DOHH2 (cell line): Measurements from ENCODE around the gene DNAH5.

Experiments
- H3F3A ChIP-seq: fragments of 200-600 bp; sonication (generic), shearing (Covaris generic); 2 replicates; pipeline ENCODE4 v1.6.0; 2016; ENCODE audit warnings: antibody characterized with exemption, mild to moderate bottlenecking; ENCODE audit not compliant: control insufficient read depth, insufficient read depth
- H3K27ac ChIP-seq: fragments of 200-600 bp; sonication (generic); 2 replicates; pipeline ENCODE4 v1.5.1; 2014; ENCODE audit warnings: low read depth, mild to moderate bottlenecking, low read length, moderate library complexity
- H3K27me3 ChIP-seq: fragments of 200-600 bp; sonication (generic); 2 replicates; pipeline ENCODE4 v1.6.1; 2014; ENCODE audit warnings: mild to moderate bottlenecking, low read length, mixed read lengths; ENCODE audit not compliant: control insufficient read depth
- H3K36me3 ChIP-seq: fragments of 200-600 bp; sonication (generic); 2 replicates; pipeline ENCODE4 v1.6.1; 2014; ENCODE audit warnings: mild to moderate bottlenecking, low read length, moderate library complexity, mixed read lengths; ENCODE audit not compliant: control insufficient read depth
- H3K4me1 ChIP-seq: fragments of 200-600 bp; sonication (generic); 2 replicates; pipeline ENCODE4 v1.6.1; 2014; ENCODE audit warnings: mild to moderate bottlenecking, low read length, mixed read lengths; ENCODE audit not compliant: control insufficient read depth
- H3K4me2 ChIP-seq: fragments of 200-600 bp; sonication (generic); 2 replicates; pipeline ENCODE4 v1.6.0; 2014; ENCODE audit warnings: mild to moderate bottlenecking, low read length, moderate library complexity
- H3K4me3 ChIP-seq: fragments of 200-600 bp; sonication (generic); 2 replicates; pipeline ENCODE4 v1.5.1; 2014; ENCODE audit warnings: mild to moderate bottlenecking, low read length, mixed read lengths
- H3K79me2 ChIP-seq: fragments of 200-600 bp; sonication (generic); 2 replicates; pipeline ENCODE4 v1.6.1; 2014; ENCODE audit warnings: mild to moderate bottlenecking, low read length, mixed read lengths; ENCODE audit not compliant: control insufficient read depth
- H3K9me2 ChIP-seq: fragments of 200-600 bp; sonication (generic); replicated peaks from 2 replicates; pipeline ENCODE4 v1.6.1; 2014; ENCODE audit warnings: mild to moderate bottlenecking, low read length, mixed read lengths; ENCODE audit not compliant: control insufficient read depth
- H3K9me3 ChIP-seq: fragments of 200-600 bp; sonication (generic); 2 replicates; pipeline ENCODE4 v1.6.1; 2014; ENCODE audit warnings: antibody characterized with exemption, low read length, mixed read lengths; ENCODE audit not compliant: control insufficient read depth, insufficient read depth
- H4K20me1 ChIP-seq: fragments of 200-600 bp; sonication (generic); 2 replicates; pipeline ENCODE4 v1.6.0; 2014; ENCODE audit warnings: low read depth, mild to moderate bottlenecking, antibody characterized with exemption, low read length, moderate library complexity; ENCODE audit not compliant: control insufficient read depth, insufficient read depth
- CTCF ChIP-seq: fragments of 200-600 bp; sonication (generic); IDR thresholded peaks from one replicate; pipeline ENCODE4 v1.5.1; 2014; ENCODE audit warnings: antibody characterized with exemption, mild to moderate bottlenecking, low read depth, low read length; ENCODE audit not compliant: poor library complexity, severe bottlenecking
- EZH2phosphoT487 ChIP-seq: fragments of 200-600 bp; sonication (generic); IDR thresholded peaks from 2 replicates; pipeline ENCODE4 v1.6.1; 2017; ENCODE audit warnings: borderline replicate concordance, mild to moderate bottlenecking, antibody characterized with exemption, low read length, moderate library complexity, mixed read lengths

The DNAH5 gene

GRCh38 chr5:13731121-13731628, 213.3 kb downstream of the DNAH5 start:
- Histone ChIP-seq H3K27ac (no peak overlapping the region), H3K9me3 (no peaks in the 10 kb centered on the region), H3K4me2 (no peak overlapping the region)

GRCh38 chr5:13708906-13709305, 235.6 kb downstream of the DNAH5 start:
- Histone ChIP-seq H3F3A (no peaks in the 10 kb centered on the region), H3K9me2 (no peaks in the 10 kb centered on the region), H3K36me3 (no peaks in the 10 kb centered on the region), H3K27ac (no peak overlapping the region), H3K79me2 (no peaks in the 10 kb centered on the region), H3K4me3 (no peak overlapping the region), H3K4me1 (no peaks in the 10 kb centered on the region), H3K27me3 (no peaks in the 10 kb centered on the region), H3K4me2 (no peak overlapping the region), H3K9me3 (no peaks in the 10 kb centered on the region), H4K20me1 (no peaks in the 10 kb centered on the region)
- TF ChIP-seq EZH2phosphoT487 (no peak), CTCF (no peak)

More at GRCh38 chr5:13731121-13731628, 213.3 kb downstream of the DNAH5 start:
- Histone ChIP-seq H3K4me1 (no peaks in the 10 kb centered on the region), H3K4me3 (no peak overlapping the region), H4K20me1 (no peaks in the 10 kb centered on the region), H3K27me3 (no peaks in the 10 kb centered on the region), H3F3A (no peaks in the 10 kb centered on the region), H3K36me3 (no peaks in the 10 kb centered on the region), H3K79me2 (no peaks in the 10 kb centered on the region), H3K9me2 (no peaks in the 10 kb centered on the region)
- no peak for TF ChIP-seq EZH2phosphoT487
- no peak for TF ChIP-seq CTCF

- Histone ChIP-seq H4K20me1 (no peaks in the 10 kb centered on the region), H3K27me3 (no peaks in the 10 kb centered on the region), H3K4me2 (no peak overlapping the region), H3K4me3 (no peak overlapping the region), H3K36me3 (no peaks in the 10 kb centered on the region), H3K9me2 (no peaks in the 10 kb centered on the region), H3F3A (no peaks in the 10 kb centered on the region), H3K9me3 (no peaks in the 10 kb centered on the region), H3K4me1 (no peaks in the 10 kb centered on the region), H3K27ac (no peak overlapping the region), H3K79me2 (no peaks in the 10 kb centered on the region)
- TF ChIP-seq CTCF, result no peak
- TF ChIP-seq EZH2phosphoT487, result no peak
Observed at GRCh38 chr5:13708432-13708831, 236.1 kb downstream of the DNAH5 start.

- no peaks in the 10 kb centered on the region for H3K36me3 ChIP-seq
- no peaks in the 10 kb centered on the region for H3K79me2 ChIP-seq
- no peaks in the 10 kb centered on the region for H4K20me1 ChIP-seq
- no peaks in the 10 kb centered on the region for H3K4me1 ChIP-seq
- no peak overlapping the region for H3K4me3 ChIP-seq
- no peak overlapping the region for H3K27ac ChIP-seq
- no peaks in the 10 kb centered on the region for H3K9me3 ChIP-seq
- H3K27me3 ChIP-seq, result no peaks in the 10 kb centered on the region
- H3K9me2 ChIP-seq, result no peaks in the 10 kb centered on the region
- H3F3A ChIP-seq, result no peaks in the 10 kb centered on the region
- H3K4me2 ChIP-seq, result no peak overlapping the region
- TF ChIP-seq CTCF, result no peak
- TF ChIP-seq EZH2phosphoT487, result no peak
Observed at GRCh38 chr5:13704396-13704795, 240.1 kb downstream of the DNAH5 start.
